H9 (cell line): Measurements from ENCODE around the gene CAMK2B. TPM values are rescaled to one million over a fixed set of nuclear protein-coding genes. Genes with fewer than 3 reads are reported as not detected.

ENCODE experiments used
- DNase-seq: peaks from one replicate; pipeline ENCODE4 v3.0.0-alpha.2; 2017
- H2AFZ ChIP-seq: one replicate; pipeline ENCODE4 v1.6.1; 2013; ENCODE audit warnings: mild to moderate bottlenecking, low read length, control low read depth, moderate library complexity
- H2AK5ac ChIP-seq: 2 replicates; pipeline ENCODE4 v1.6.1; 2013; ENCODE audit warnings: low read length, control low read depth, mixed read lengths; ENCODE audit not compliant: insufficient read length
- H2BK120ac ChIP-seq: one replicate; pipeline ENCODE4 v1.6.1; 2013; ENCODE audit warnings: low read depth, mild to moderate bottlenecking, low read length, control low read depth, inconsistent platforms; ENCODE audit not compliant: poor library complexity, severe bottlenecking
- H2BK12ac ChIP-seq: 2 replicates; pipeline ENCODE4 v1.6.1; 2013; ENCODE audit warnings: low read length, control low read depth, mixed read lengths, low read depth; ENCODE audit not compliant: insufficient read length
- H2BK15ac ChIP-seq: 2 replicates; pipeline ENCODE4 v1.6.1; 2013; ENCODE audit warnings: low read depth, low read length, control low read depth
- H2BK20ac ChIP-seq: one replicate; pipeline ENCODE4 v1.6.1; 2013; ENCODE audit warnings: low read depth, mild to moderate bottlenecking, low read length, control low read depth, inconsistent platforms; ENCODE audit not compliant: poor library complexity, severe bottlenecking
- H2BK5ac ChIP-seq: 2 replicates; pipeline ENCODE4 v1.6.1; 2013; ENCODE audit warnings: low read length, control low read depth, mixed read lengths; ENCODE audit not compliant: insufficient read length
- H3K14ac ChIP-seq: 2 replicates; pipeline ENCODE4 v1.6.1; 2013; ENCODE audit warnings: low read length, control low read depth; ENCODE audit not compliant: insufficient read depth
- H3K18ac ChIP-seq: 2 replicates; pipeline ENCODE4 v1.6.1; 2013; ENCODE audit warnings: low read depth, mild to moderate bottlenecking, mixed read lengths, low read length, control low read depth; ENCODE audit not compliant: insufficient read length
- H3K23ac ChIP-seq: 2 replicates; pipeline ENCODE4 v1.6.1; 2013; ENCODE audit warnings: low read length, control low read depth, mixed read lengths, low read depth; ENCODE audit not compliant: insufficient read length
- H3K23me2 ChIP-seq: 2 replicates; pipeline ENCODE4 v1.6.1; 2013; ENCODE audit warnings: low read depth, mild to moderate bottlenecking, mixed read lengths, low read length, control low read depth; ENCODE audit not compliant: insufficient read length, poor library complexity, severe bottlenecking
- H3K27ac ChIP-seq: 2 replicates; pipeline ENCODE4 v1.5.1; 2013; ENCODE audit warnings: low read length, control low read depth, mixed read lengths, low read depth; ENCODE audit not compliant: insufficient read length
- H3K27me3 ChIP-seq: 2 replicates; pipeline ENCODE4 v1.6.1; 2013; ENCODE audit warnings: low read length, control low read depth, inconsistent platforms; ENCODE audit not compliant: insufficient read depth
- H3K4ac ChIP-seq: 2 replicates; pipeline ENCODE4 v1.6.1; 2013; ENCODE audit warnings: low read depth, mild to moderate bottlenecking, control low read depth, inconsistent platforms, low read length, moderate library complexity
- H3K4me1 ChIP-seq: 2 replicates; pipeline ENCODE4 v1.6.1; 2013; ENCODE audit warnings: low read length, control low read depth, inconsistent platforms; ENCODE audit not compliant: insufficient read depth
- H3K4me2 ChIP-seq: 2 replicates; pipeline ENCODE4 v1.6.1; 2013; ENCODE audit warnings: low read length, control low read depth, mixed read lengths; ENCODE audit not compliant: insufficient read length, insufficient read depth
- H3K56ac ChIP-seq: 2 replicates; pipeline ENCODE4 v1.6.1; 2013; ENCODE audit warnings: low read depth, mild to moderate bottlenecking, mixed read lengths, low read length, control low read depth; ENCODE audit not compliant: insufficient read length
- H3K79me1 ChIP-seq: 2 replicates; pipeline ENCODE4 v1.6.1; 2013; ENCODE audit warnings: low read depth, mild to moderate bottlenecking, moderate library complexity, low read length, control low read depth, inconsistent platforms; ENCODE audit not compliant: insufficient read depth, poor library complexity, severe bottlenecking
- H3K79me2 ChIP-seq: 2 replicates; pipeline ENCODE4 v1.6.1; 2013; ENCODE audit warnings: low read length, control low read depth, inconsistent platforms; ENCODE audit not compliant: insufficient read depth
- H3K9ac ChIP-seq: 2 replicates; pipeline ENCODE4 v1.6.1; 2013; ENCODE audit warnings: low read length, control low read depth, mixed read lengths; ENCODE audit not compliant: insufficient read length; ENCODE audit errors: extremely low read depth
- H3K9me3 ChIP-seq: one replicate; pipeline ENCODE4 v1.6.1; 2013; ENCODE audit warnings: low read depth, low read length, inconsistent platforms; ENCODE audit not compliant: control insufficient read depth
- H3T11ph ChIP-seq: one replicate; pipeline ENCODE4 v1.6.1; 2013; ENCODE audit warnings: mild to moderate bottlenecking, low read length, control low read depth, inconsistent platforms
- H4K20me1 ChIP-seq: one replicate; pipeline ENCODE4 v1.6.1; 2013; ENCODE audit not compliant: control insufficient read depth, insufficient read length, insufficient read depth
- H4K5ac ChIP-seq: 2 replicates; pipeline ENCODE4 v1.6.1; 2013; ENCODE audit warnings: low read depth, mild to moderate bottlenecking, mixed read lengths, low read length, control low read depth; ENCODE audit not compliant: insufficient read length
- H4K8ac ChIP-seq: replicated peaks from 2 replicates; pipeline ENCODE4 v1.6.1; 2013; ENCODE audit warnings: low read length, control low read depth, mixed read lengths, low read depth; ENCODE audit not compliant: insufficient read length
- H4K91ac ChIP-seq: 2 replicates; pipeline ENCODE4 v1.6.1; 2013; ENCODE audit warnings: low read depth, mild to moderate bottlenecking, moderate library complexity, mixed read lengths, low read length, control low read depth; ENCODE audit not compliant: insufficient read length
- H3K27ac Mint-ChIP-seq, 3 experiments: 2 replicates in 2 of 3; 3 replicates in 1 of 3; pipeline ENCODE4 v1.8.0; 2020 to 2021; ENCODE audit warnings: mixed read lengths in 3 of 3, mild to moderate bottlenecking in 1 of 3, moderate library complexity in 1 of 3
- H3K27me3 Mint-ChIP-seq: 2 replicates; pipeline ENCODE4 v1.8.0; 2021; ENCODE audit warnings: low read depth, mild to moderate bottlenecking, moderate library complexity, mixed read lengths
- H3K36me3 Mint-ChIP-seq, 3 experiments: 2 replicates in 2 of 3; 3 replicates in 1 of 3; pipeline ENCODE4 v1.8.0; 2020 to 2021; ENCODE audit warnings: low read depth in 3 of 3, mixed read lengths in 3 of 3; ENCODE audit not compliant: insufficient read depth in 1 of 3
- H3K4me1 Mint-ChIP-seq, 2 experiments: 2 replicates each; pipeline ENCODE4 v1.8.0; 2020; ENCODE audit warnings: mixed read lengths in 2 of 2
- H3K4me3 Mint-ChIP-seq, 2 experiments: 2 replicates in 1 of 2; 3 replicates in 1 of 2; pipeline ENCODE4 v1.8.0; 2020 to 2021; ENCODE audit warnings: mild to moderate bottlenecking in 2 of 2, mixed read lengths in 2 of 2, moderate library complexity in 1 of 2
- H3K9me3 Mint-ChIP-seq, 2 experiments: 2 replicates in 1 of 2; 3 replicates in 1 of 2; pipeline ENCODE4 v1.8.0; 2020; ENCODE audit warnings: mild to moderate bottlenecking in 2 of 2, mixed read lengths in 2 of 2, moderate library complexity in 1 of 2
- WGBS: extraction: QIAGEN DNeasy Blood & Tissue Kit; methylation state at CpG from one replicate; pipeline ENCODE4 v1.1.7; 2013; ENCODE audit warnings: missing lambda C conversion rate, low lambda C conversion rate, mixed read lengths; ENCODE audit not compliant: insufficient read length; ENCODE audit errors: extremely low coverage; 5-methylcytosine and 5-hydroxymethylcytosine counted together
- total RNA-seq: library from RNA; stranded (reverse); gene quantifications from 2 replicates; pipeline ENCODE4 v1.2.1, GENCODE V29; 2021
- TF ChIP-seq, protein P1 (sequence below): fragments of 200-600 bp; sonication (generic); conservative IDR thresholded peaks from 3 replicates; pipeline ENCODE4 v1.8.0; 2021; ENCODE audit warnings: antibody characterized with exemption, mild to moderate bottlenecking

The CAMK2B gene
- total RNA-seq, 1 experiment from 2014 or later, result 0.17 TPM

DNA sequence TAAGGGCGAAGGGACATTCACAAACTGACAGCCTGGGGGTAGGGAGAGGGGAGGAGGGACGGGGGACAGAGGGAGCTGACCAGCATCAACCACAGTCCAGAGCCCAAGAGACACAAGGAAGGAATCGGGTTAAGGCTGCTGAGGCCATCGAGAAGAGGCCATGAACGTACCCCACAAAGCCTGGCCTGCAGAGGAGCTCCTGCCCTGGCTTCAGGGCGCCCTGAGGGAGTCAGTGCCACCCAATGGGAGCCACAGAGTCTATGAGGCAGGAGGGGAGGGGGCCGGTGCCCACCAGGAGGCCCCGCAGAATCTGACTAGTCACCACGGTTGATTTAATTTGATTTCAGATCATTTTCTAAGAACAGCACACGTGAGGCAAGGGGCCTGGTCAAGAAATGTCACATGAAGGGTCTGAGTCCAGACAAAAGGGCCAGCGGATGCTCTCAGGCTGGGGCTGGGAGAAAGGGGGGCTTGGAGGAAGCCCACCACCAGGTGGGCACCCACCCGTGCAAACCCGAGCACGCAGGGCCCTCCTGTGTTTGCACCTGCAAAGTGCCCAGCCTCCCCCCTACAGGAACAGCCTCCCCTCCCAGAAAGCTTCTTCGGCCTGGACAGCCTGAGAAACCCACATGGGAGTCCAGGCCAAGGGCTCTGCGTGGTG, 40.4 kb downstream of the CAMK2B start:
- no peak overlapping the region for H3K4me3 Mint-ChIP-seq
- Histone ChIP-seq H2BK12ac (no peak overlapping the region), H3K9me3 (no peaks in the 10 kb centered on the region), H3K27ac (no peak overlapping the region), H4K91ac (no peak overlapping the region), H3K4me1 (no peaks in the 10 kb centered on the region), H2BK120ac (no peak overlapping the region), H3K23ac (no peak overlapping the region), H3K23me2 (no peaks in the 10 kb centered on the region), H3K4me2 (no peak overlapping the region), H3K18ac (no peak overlapping the region), H2BK20ac (no peak overlapping the region), H2BK15ac (no peak overlapping the region), H2AFZ (no peak overlapping the region), H4K8ac (no peak overlapping the region), H2BK5ac (no peak overlapping the region), H4K5ac (no peak overlapping the region), H3T11ph (no peak overlapping the region), H3K14ac (no peak overlapping the region), H3K56ac (no peak overlapping the region), H3K79me2 (no peaks in the 10 kb centered on the region), H3K4ac (no peak overlapping the region), H3K27me3 (no peaks in the 10 kb centered on the region), H3K79me1 (no peaks in the 10 kb centered on the region), H2AK5ac (no peak overlapping the region), H3K9ac (no peak overlapping the region), H4K20me1 (no peaks in the 10 kb centered on the region)
- peak; percentile 22 for DNase-seq
- no peak overlapping the region for H3K27ac Mint-ChIP-seq
- TF ChIP-seq, protein P1, sequence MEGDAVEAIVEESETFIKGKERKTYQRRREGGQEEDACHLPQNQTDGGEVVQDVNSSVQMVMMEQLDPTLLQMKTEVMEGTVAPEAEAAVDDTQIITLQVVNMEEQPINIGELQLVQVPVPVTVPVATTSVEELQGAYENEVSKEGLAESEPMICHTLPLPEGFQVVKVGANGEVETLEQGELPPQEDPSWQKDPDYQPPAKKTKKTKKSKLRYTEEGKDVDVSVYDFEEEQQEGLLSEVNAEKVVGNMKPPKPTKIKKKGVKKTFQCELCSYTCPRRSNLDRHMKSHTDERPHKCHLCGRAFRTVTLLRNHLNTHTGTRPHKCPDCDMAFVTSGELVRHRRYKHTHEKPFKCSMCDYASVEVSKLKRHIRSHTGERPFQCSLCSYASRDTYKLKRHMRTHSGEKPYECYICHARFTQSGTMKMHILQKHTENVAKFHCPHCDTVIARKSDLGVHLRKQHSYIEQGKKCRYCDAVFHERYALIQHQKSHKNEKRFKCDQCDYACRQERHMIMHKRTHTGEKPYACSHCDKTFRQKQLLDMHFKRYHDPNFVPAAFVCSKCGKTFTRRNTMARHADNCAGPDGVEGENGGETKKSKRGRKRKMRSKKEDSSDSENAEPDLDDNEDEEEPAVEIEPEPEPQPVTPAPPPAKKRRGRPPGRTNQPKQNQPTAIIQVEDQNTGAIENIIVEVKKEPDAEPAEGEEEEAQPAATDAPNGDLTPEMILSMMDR, result no peak
- no CpG with 5 or more reads among the region's 16 CpGs for WGBS
- H3K4me1 Mint-ChIP-seq, result peaks cover 0 to 6% of the 10 kb centered on the region in 2 experiments; a peak in 3 of 4 replicates
- H3K36me3 Mint-ChIP-seq, result no peaks in the 10 kb centered on the region
- no peaks in the 10 kb centered on the region for H3K9me3 Mint-ChIP-seq
- peaks cover 6% of the 10 kb centered on the region for H3K27me3 Mint-ChIP-seq
